ENCODE measurements around the gene PHF2. TPM values are rescaled to one million over a fixed set of nuclear protein-coding genes. Genes with fewer than 3 reads are reported as not detected.
A peak's percentile ranks its signal among the peaks of the same experiment; 100 is the strongest.

Gene PHF2
- total and polyA plus RNA-seq, 2 of the 8 experiments (the other 6 are each of a cell fraction or from before 2014, with no cell fraction given): 3.4 to 9.4 TPM

DNA sequence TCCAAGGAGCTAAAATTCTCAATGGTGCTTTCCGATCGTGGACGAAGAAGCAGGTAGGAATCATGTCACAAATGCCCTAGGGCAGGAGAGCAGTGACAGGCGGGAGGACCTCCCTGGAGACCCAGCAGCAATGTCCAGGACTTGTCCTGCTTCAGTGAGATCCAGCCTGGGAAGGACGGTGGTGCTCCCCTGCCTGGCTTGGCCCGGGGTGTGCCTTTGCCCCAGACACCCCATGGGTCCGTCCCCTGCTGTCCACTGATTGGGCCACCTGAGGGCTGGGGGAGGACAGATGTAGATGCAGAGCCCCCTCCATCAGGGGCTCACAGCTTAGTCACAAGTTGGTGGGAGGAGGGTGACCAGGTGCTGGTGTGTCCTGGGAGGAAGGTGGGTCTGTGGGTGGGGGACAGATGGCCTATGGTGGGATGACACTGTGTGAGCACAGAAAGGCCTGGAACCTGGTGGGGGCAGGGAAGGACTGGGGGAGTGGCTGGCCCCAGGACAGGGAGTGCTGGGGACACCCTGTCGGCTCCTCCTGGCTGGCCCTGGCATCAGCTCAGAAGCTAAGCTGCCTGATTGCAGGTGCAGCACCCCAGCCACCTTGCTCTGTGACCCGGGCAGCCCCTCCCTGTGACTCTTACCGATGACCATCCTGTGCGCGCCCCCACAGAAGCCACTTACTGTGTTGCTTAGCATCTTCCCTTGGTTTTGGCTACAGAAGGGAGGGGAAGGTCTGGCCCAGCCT lies 82.0 kb downstream of the PHF2 start:
- Histone ChIP-seq H4K8ac (ENCODE audit: extremely low read depth, insufficient read depth, low read length) (peak overlapping the region; percentile 29; the same call in 1 of the 2 replicates), H2BK12ac (ENCODE audit: low read depth, low read length) (no peak overlapping the region), H3K14ac (ENCODE audit: insufficient read length) (no peak overlapping the region), H2BK5ac (ENCODE audit: low read depth, low read length) (no peak overlapping the region), H3K4ac (replicated peaks; ENCODE audit: insufficient read length, low read depth, low read length) (no peak overlapping the region), H3K4me3 (ENCODE audit: extremely low read depth in 1 of 4, insufficient read depth in 2 of 4, low read depth in 3 of 4, low read length in 4 of 4) (no peak overlapping the region), H2AFZ (ENCODE audit: low read length) (no peak overlapping the region), H2AK5ac (ENCODE audit: low read depth, low read length) (no peak overlapping the region), H3K27me3 (replicated peaks in 1 of 4; ENCODE audit: control insufficient read depth in 3 of 4, extremely low read depth in 1 of 4, insufficient read depth in 3 of 4, low read length in 3 of 4) (no peaks in the 10 kb centered on the region), H3K23me2 (ENCODE audit: low read depth, low read length) (peaks cover 13% of the 10 kb centered on the region; the same call in 1 of the 2 replicates), H3K79me1 (ENCODE audit: low read depth, low read length) (no peaks in the 10 kb centered on the region), H3K4me1 (replicated peaks in 1 of 4; ENCODE audit: control insufficient read depth in 3 of 4, insufficient read depth in 4 of 4, low read length in 3 of 4) (no peaks in the 10 kb centered on the region), H2BK20ac (ENCODE audit: low read length) (no peak overlapping the region), H3K9ac (replicated peaks in 1 of 4; ENCODE audit: extremely low read depth in 1 of 4, low read depth in 3 of 4, low read length in 3 of 4) (no peak overlapping the region), H4K5ac (ENCODE audit: insufficient read length, low read depth, low read length) (no peak overlapping the region), H3K18ac (ENCODE audit: extremely low read depth, low read length) (no peak overlapping the region), H3K36me3 (ENCODE audit: control insufficient read depth in 2 of 4, insufficient read depth in 4 of 4, low read length in 3 of 4) (peaks cover 0 to under 1% (median 0%) of the 10 kb centered on the region in 4 experiments; a peak in 2 of 8 replicates), H3K27ac (ENCODE audit: low read depth, low read length) (no peak overlapping the region), H3K79me2 (ENCODE audit: control insufficient read depth in 1 of 2, insufficient read depth in 2 of 2, low read length in 2 of 2) (no peaks in the 10 kb centered on the region), H3K4me2 (ENCODE audit: insufficient read depth in 1 of 2, low read depth in 2 of 2, low read length in 2 of 2) (no peak overlapping the region), H3K23ac (ENCODE audit: insufficient read length) (no peak overlapping the region), H2BK120ac (replicated peaks; ENCODE audit: low read depth, low read length) (no peak overlapping the region), H4K20me1 (replicated peaks in 1 of 2; ENCODE audit: control insufficient read depth in 1 of 2, insufficient read depth in 2 of 2, low read length in 2 of 2) (peaks cover 0 to 13% of the 10 kb centered on the region in 2 experiments), H2BK15ac (ENCODE audit: low read length) (no peak overlapping the region), H4K91ac (replicated peaks; ENCODE audit: insufficient read length, low read length) (no peak overlapping the region), H3K9me3 (ENCODE audit: insufficient read depth in 2 of 2, low read depth in 1 of 2, low read length in 1 of 2) (no peaks in the 10 kb centered on the region), H3K56ac (replicated peaks; ENCODE audit: insufficient read length, low read depth, low read length) (no peak overlapping the region)
- ChIA-PET POLR2A (ENCODE audit: partially characterized antibody) (no interaction called here), CTCF (ENCODE audit: partially characterized antibody) (interaction anchor here (1.1 to 1.3 kb wide), 2 partner anchors 9 to 10 kb away, joined by 3 to 4 read pairs; no protein-coding TSS in a partner anchor)
- WGBS, 2 experiments (ENCODE audit: extremely low coverage in 1 of 2, insufficient coverage in 1 of 2, insufficient read length in 1 of 2, insufficient replicate concordance in 2 of 2, low coverage in 1 of 2, low lambda C conversion rate in 2 of 2, missing lambda C conversion rate in 1 of 2): 92% methylated on average over 12 of the region's 12 CpGs; no CpG with 5 or more reads in 1 of the 2 experiments
- TF ChIP-seq BCL11A (IDR thresholded peaks at IDR 0.05; ENCODE audit: low read depth in 2 of 2, low read length in 2 of 2) (no peak), CBX8 (IDR thresholded peaks at IDR 0.05; ENCODE audit: borderline replicate concordance, low read depth, low read length) (no peak), SAP30 (IDR thresholded peaks at IDR 0.05; ENCODE audit: insufficient read depth, insufficient replicate concordance, low read length) (no peak), GABPA (IDR thresholded peaks at IDR 0.05; ENCODE audit: borderline replicate concordance, insufficient read depth, low read length) (no peak)
- FAIRE-seq: no peak
- DNase-seq (ENCODE audit: low read depth in 1 of 2, low spot score in 2 of 2): no peak

Data from H1 (cell line).